H1 (cell line): ENCODE measurements around the gene KIF26B. TPM values are rescaled to one million over a fixed set of nuclear protein-coding genes. Genes with fewer than 3 reads are reported as not detected.

ENCODE experiments used
- CTCF ChIA-PET: fragments of 300-600 bp; sonication (Branson Sonifier 250); formaldehyde crosslinking; loops from one replicate; lab custom pipeline; 2021; ENCODE audit not compliant: partially characterized antibody; lab: Charles Lee
- POLR2A ChIA-PET: fragments of 300-600 bp; sonication (Branson Sonifier 250); formaldehyde crosslinking; loops from one replicate; lab custom pipeline; 2021; ENCODE audit warnings: inconsistent platforms; ENCODE audit not compliant: partially characterized antibody; lab: Charles Lee
- DNase-seq, 2 experiments: peaks; one replicate each; pipeline versions ENCODE4 v3.0.0 to v3.0.0-alpha.2; 2010 to 2022; ENCODE audit warnings: low spot score in 2 of 2, low read depth in 1 of 2, mixed read lengths in 1 of 2
- FAIRE-seq: peaks from 2 replicates; lab custom pipeline; 2011; peaks lifted over from hg19 to GRCh38; lab: Jason Lieb, UNC
- H2AFZ ChIP-seq: 2 replicates; pipeline ENCODE4 v1.8.1; 2012; ENCODE audit warnings: low read length, inconsistent platforms
- H2AK5ac ChIP-seq: 2 replicates; pipeline ENCODE4 v1.6.1; 2013; ENCODE audit warnings: low read depth, low read length
- H2BK120ac ChIP-seq: replicated peaks from 2 replicates; pipeline ENCODE3; 2013; ENCODE audit warnings: low read depth, low read length, inconsistent platforms
- H2BK12ac ChIP-seq: 2 replicates; pipeline ENCODE4 v1.6.1; 2013; ENCODE audit warnings: low read depth, low read length
- H2BK15ac ChIP-seq: 2 replicates; pipeline ENCODE4 v1.6.1; 2013; ENCODE audit warnings: low read length
- H2BK20ac ChIP-seq: 2 replicates; pipeline ENCODE4 v1.6.1; 2013; ENCODE audit warnings: low read length
- H2BK5ac ChIP-seq: 2 replicates; pipeline ENCODE4 v1.6.1; 2013; ENCODE audit warnings: low read depth, low read length
- H3K14ac ChIP-seq: 2 replicates; pipeline ENCODE4 v1.6.1; 2013; ENCODE audit warnings: inconsistent platforms; ENCODE audit not compliant: insufficient read length
- H3K18ac ChIP-seq: 2 replicates; pipeline ENCODE4 v1.6.1; 2013; ENCODE audit warnings: low read length; ENCODE audit errors: extremely low read depth
- H3K23ac ChIP-seq: 2 replicates; pipeline ENCODE4 v1.6.1; 2013; ENCODE audit warnings: inconsistent platforms; ENCODE audit not compliant: insufficient read length
- H3K23me2 ChIP-seq: 2 replicates; pipeline ENCODE4 v1.6.1; 2013; ENCODE audit warnings: low read depth, low read length
- H3K27ac ChIP-seq: 2 replicates; pipeline ENCODE4 v1.6.1; 2011; ENCODE audit warnings: low read depth, low read length, inconsistent platforms
- H3K27me3 ChIP-seq, 4 experiments: replicated peaks in 1 of 4; 1 replicate in 1 of 4; 2 replicates in 3 of 4; pipeline versions ENCODE4 v1.6.1 to v1.8.1; 2011 to 2013; ENCODE audit warnings: low read length in 3 of 4, mild to moderate bottlenecking in 3 of 4, inconsistent platforms in 2 of 4, mixed read lengths in 2 of 4, moderate library complexity in 1 of 4; ENCODE audit not compliant: control insufficient read depth in 3 of 4, insufficient read depth in 3 of 4; ENCODE audit errors: extremely low read depth in 1 of 4
- H3K36me3 ChIP-seq, 4 experiments: 2 replicates each; pipeline versions ENCODE4 v1.6.1 to v1.8.1; 2011 to 2013; ENCODE audit warnings: mild to moderate bottlenecking in 4 of 4, low read length in 3 of 4, moderate library complexity in 2 of 4, control low read depth in 1 of 4, inconsistent platforms in 1 of 4; ENCODE audit not compliant: insufficient read depth in 4 of 4, control insufficient read depth in 2 of 4
- H3K4ac ChIP-seq: replicated peaks from 2 replicates; pipeline ENCODE3; 2013; ENCODE audit warnings: low read length, low read depth, mixed read lengths, inconsistent platforms; ENCODE audit not compliant: insufficient read length
- H3K4me1 ChIP-seq, 4 experiments: replicated peaks in 1 of 4; 1 replicate in 1 of 4; 2 replicates in 3 of 4; pipeline versions ENCODE4 v1.6.1 to v1.8.1; 2011 to 2013; ENCODE audit warnings: low read length in 3 of 4, inconsistent platforms in 2 of 4, mixed read lengths in 1 of 4; ENCODE audit not compliant: insufficient read depth in 4 of 4, control insufficient read depth in 3 of 4
- H3K4me2 ChIP-seq, 2 experiments: 2 replicates each; pipeline versions ENCODE4 v1.6.1 to v1.8.1; 2011 to 2013; ENCODE audit warnings: low read depth in 2 of 2, low read length in 2 of 2, control low read depth in 1 of 2, inconsistent platforms in 1 of 2, mild to moderate bottlenecking in 1 of 2; ENCODE audit not compliant: insufficient read depth in 1 of 2
- H3K4me3 ChIP-seq, 4 experiments: fragments of 200-600, 300-600 bp in 1 of 4; sonication (generic), shearing (Covaris generic), sonication (Bioruptor Twin) in 1 of 4; 2 replicates each; pipeline versions ENCODE4 v1.5.1 to v1.8.1; 2011 to 2016; ENCODE audit warnings: low read length in 4 of 4, low read depth in 3 of 4, control low read depth in 2 of 4, inconsistent platforms in 2 of 4, mild to moderate bottlenecking in 2 of 4, mixed read lengths in 1 of 4, moderate library complexity in 1 of 4; ENCODE audit not compliant: insufficient read depth in 2 of 4; ENCODE audit errors: extremely low read depth in 1 of 4
- H3K56ac ChIP-seq: replicated peaks from 2 replicates; pipeline ENCODE3; 2013; ENCODE audit warnings: low read depth, mild to moderate bottlenecking, mixed read lengths, low read length, inconsistent platforms; ENCODE audit not compliant: insufficient read length
- H3K79me1 ChIP-seq: 2 replicates; pipeline ENCODE4 v1.6.1; 2013; ENCODE audit warnings: low read depth, low read length, control low read depth
- H3K79me2 ChIP-seq, 2 experiments: 2 replicates each; pipeline versions ENCODE4 v1.6.1 to v1.8.1; 2012 to 2013; ENCODE audit warnings: low read length in 2 of 2, mild to moderate bottlenecking in 2 of 2, inconsistent platforms in 1 of 2; ENCODE audit not compliant: insufficient read depth in 2 of 2, control insufficient read depth in 1 of 2
- H3K9ac ChIP-seq, 4 experiments: replicated peaks in 1 of 4; 1 replicate in 1 of 4; 2 replicates in 3 of 4; pipeline versions ENCODE4 v1.6.1 to v1.8.1; 2011 to 2013; ENCODE audit warnings: low read depth in 3 of 4, low read length in 3 of 4, control low read depth in 2 of 4, mild to moderate bottlenecking in 2 of 4, moderate library complexity in 2 of 4, inconsistent platforms in 1 of 4; ENCODE audit errors: extremely low read depth in 1 of 4
- H3K9me3 ChIP-seq, 2 experiments: 2 replicates each; pipeline versions ENCODE4 v1.6.1 to v1.8.1; 2012 to 2013; ENCODE audit warnings: mild to moderate bottlenecking in 2 of 2, moderate library complexity in 2 of 2, control low read depth in 1 of 2, inconsistent platforms in 1 of 2, low read depth in 1 of 2, low read length in 1 of 2, mixed read lengths in 1 of 2; ENCODE audit not compliant: insufficient read depth in 2 of 2
- H4K20me1 ChIP-seq, 2 experiments: replicated peaks in 1 of 2; 2 replicates each; pipeline versions ENCODE3 to v1.8.1; 2011 to 2013; ENCODE audit warnings: inconsistent platforms in 2 of 2, low read length in 2 of 2, mild to moderate bottlenecking in 1 of 2; ENCODE audit not compliant: insufficient read depth in 2 of 2, control insufficient read depth in 1 of 2
- H4K5ac ChIP-seq: 2 replicates; pipeline ENCODE4 v1.6.1; 2013; ENCODE audit warnings: low read length, low read depth, mixed read lengths, inconsistent platforms; ENCODE audit not compliant: insufficient read length
- H4K8ac ChIP-seq: 2 replicates; pipeline ENCODE4 v1.8.0; 2013; ENCODE audit warnings: mild to moderate bottlenecking, moderate library complexity, low read length, inconsistent platforms; ENCODE audit not compliant: insufficient read depth; ENCODE audit errors: extremely low read depth
- H4K91ac ChIP-seq: replicated peaks from 2 replicates; pipeline ENCODE3; 2013; ENCODE audit warnings: low read length, mixed read lengths, inconsistent platforms; ENCODE audit not compliant: insufficient read length
- ATF3 ChIP-seq: IDR thresholded peaks from 2 replicates; pipeline ENCODE4 v1.6.1; 2011; ENCODE audit warnings: low read depth, mild to moderate bottlenecking, low read length; ENCODE audit not compliant: insufficient read depth
- BACH1 ChIP-seq: IDR thresholded peaks from 2 replicates; pipeline ENCODE4 v1.6.1; 2012; ENCODE audit warnings: low read length, improper control_type of control experiment
- BRCA1 ChIP-seq: IDR thresholded peaks from 2 replicates; pipeline ENCODE4 v1.6.1; 2012; ENCODE audit warnings: low read depth, low read length, improper control_type of control experiment
- EZH2 ChIP-seq: fragments of 200-600 bp; sonication (generic); IDR thresholded peaks from 2 replicates; pipeline ENCODE4 v1.7.1; 2012; ENCODE audit warnings: low read depth, mild to moderate bottlenecking, moderate library complexity, low read length, inconsistent platforms; ENCODE audit not compliant: severe bottlenecking
- HDAC6 ChIP-seq: IDR thresholded peaks from one replicate; pipeline ENCODE4 v1.7.1; 2012; ENCODE audit warnings: low read depth, mild to moderate bottlenecking, inconsistent platforms, low read length, moderate library complexity
- JUN ChIP-seq: IDR thresholded peaks from 2 replicates; pipeline ENCODE4 v1.6.1; 2011; ENCODE audit warnings: low read depth, mild to moderate bottlenecking, improper control_type of control experiment, low read length
- NRF1 ChIP-seq: IDR thresholded peaks from 2 replicates; pipeline ENCODE4 v1.6.1; 2011; ENCODE audit warnings: mild to moderate bottlenecking, low read depth, low read length, improper control_type of control experiment
- PHF8 ChIP-seq: fragments of 200-600 bp; sonication (generic); conservative IDR thresholded peaks from 2 replicates; pipeline ENCODE4 v1.7.1; 2012; ENCODE audit warnings: low read depth, mild to moderate bottlenecking, inconsistent platforms, low read length, moderate library complexity
- SIN3A ChIP-seq, 2 experiments: IDR thresholded peaks in 1 of 2; conservative IDR thresholded peaks in 1 of 2; 2 replicates each; pipeline ENCODE4 v1.6.1; 2011 to 2012; ENCODE audit warnings: low read length in 2 of 2, improper control_type of control experiment in 1 of 2, low read depth in 1 of 2, mild to moderate bottlenecking in 1 of 2
- SIRT6 ChIP-seq: IDR thresholded peaks from one replicate; pipeline ENCODE4 v1.7.1; 2012; ENCODE audit warnings: low read length, inconsistent platforms
- SUZ12 ChIP-seq: fragments of 200-600 bp; sonication (generic); IDR thresholded peaks from 2 replicates; pipeline ENCODE4 v1.6.1; 2012; ENCODE audit warnings: mild to moderate bottlenecking, inconsistent platforms, low read length, moderate library complexity, mixed read lengths
- TAF7 ChIP-seq: optimal IDR thresholded peaks from 2 replicates; pipeline ENCODE3; 2011; ENCODE audit warnings: low read depth, mild to moderate bottlenecking, inconsistent platforms, low read length, moderate library complexity, borderline replicate concordance
- TCF12 ChIP-seq: IDR thresholded peaks from 2 replicates; pipeline ENCODE4 v1.6.1; 2011; ENCODE audit warnings: low read depth, mild to moderate bottlenecking, low read length
- YY1 ChIP-seq: IDR thresholded peaks from 2 replicates; pipeline ENCODE4 v1.6.1; 2011; ENCODE audit warnings: low read depth, mild to moderate bottlenecking, low read length
- WGBS, 2 experiments: shearing (Covaris generic) in 1 of 2; methylation state at CpG; one replicate each; pipeline versions ENCODE4 v1.1.6 to v1.1.7; 2013 to 2015; ENCODE audit warnings: low lambda C conversion rate in 2 of 2, mixed read lengths in 2 of 2, inconsistent platforms in 1 of 2, low coverage in 1 of 2, missing lambda C conversion rate in 1 of 2; ENCODE audit not compliant: insufficient replicate concordance in 2 of 2, insufficient coverage in 1 of 2, insufficient read length in 1 of 2; ENCODE audit errors: extremely low coverage in 1 of 2, missing lambda C conversion rate in 1 of 2; 5-methylcytosine and 5-hydroxymethylcytosine counted together
- polyA plus RNA-seq, 7 experiments: library from polyadenylated mRNA; depleted of rRNA in 3 of 7; stranded (reverse) in 5 of 7; unstranded in 2 of 7; fragments of >200 nt in 5 of 7; fragments of 200-250 nt in 2 of 7; gene quantifications; 1 replicate in 5 of 7; 2 replicates in 1 of 7; 4 replicates in 1 of 7; pipeline versions ENCODE4 v1.2.1 to v1.2.3, GENCODE V29; 2011 to 2013; ENCODE audit warnings: missing spikeins in 2 of 7, mixed read lengths in 2 of 7
- total RNA-seq: library from RNA; stranded (reverse); fragmentation: NEBNext Ultra II Directional; extraction: Animal tissue kit (Norgen Biotek cat#: 25700); gene quantifications from 2 replicates; pipeline ENCODE4 v1.2.1, GENCODE V29; 2021

Gene KIF26B
- total and polyA plus RNA-seq, 2 of the 8 experiments (the other 6 are each of a cell fraction or from before 2014, with no cell fraction given): 0.06 to 0.28 TPM

GRCh38 chr1:245475961-245476516 lies 321.3 kb downstream of the KIF26B start:
- H3K9ac ChIP-seq: no peak overlapping the region
- H2AFZ ChIP-seq: no peak overlapping the region
- no peak overlapping the region for H3K4ac ChIP-seq
- H4K5ac ChIP-seq: no peak overlapping the region
- no peaks in the 10 kb centered on the region for H3K36me3 ChIP-seq
- H3K27ac ChIP-seq: no peak overlapping the region
- no peak overlapping the region for H3K4me2 ChIP-seq
- H3K56ac ChIP-seq: no peak overlapping the region
- H2BK120ac ChIP-seq: no peak overlapping the region
- no peak overlapping the region for H2AK5ac ChIP-seq
- no peak for DNase-seq
- FAIRE-seq: no peak
- no peaks in the 10 kb centered on the region for H4K20me1 ChIP-seq
- H3K9me3 ChIP-seq: no peaks in the 10 kb centered on the region
- WGBS, 2 experiments: 89% methylated on average over 6 of the region's 6 CpGs; no CpG with 5 or more reads in 1 of the 2 experiments
- H2BK20ac ChIP-seq: no peak overlapping the region
- no peaks in the 10 kb centered on the region for H3K79me1 ChIP-seq
- H3K23me2 ChIP-seq: no peaks in the 10 kb centered on the region
- H4K91ac ChIP-seq: no peak overlapping the region
- H3K14ac ChIP-seq: no peak overlapping the region
- H2BK15ac ChIP-seq: no peak overlapping the region
- ChIA-PET POLR2A (no interaction called here), CTCF (interaction anchor here (1.2 kb wide), 1 partner anchor 10 kb away, joined by 3 read pairs; no protein-coding TSS in a partner anchor)
- no peak overlapping the region for H3K18ac ChIP-seq
- no peaks in the 10 kb centered on the region for H3K4me1 ChIP-seq
- H3K4me3 ChIP-seq: no peak overlapping the region
- H2BK12ac ChIP-seq: no peak overlapping the region
- no peaks in the 10 kb centered on the region for H3K79me2 ChIP-seq
- no peak overlapping the region for H4K8ac ChIP-seq
- H3K27me3 ChIP-seq: no peaks in the 10 kb centered on the region
- no peak overlapping the region for H3K23ac ChIP-seq
- no peak overlapping the region for H2BK5ac ChIP-seq
- TF ChIP-seq JUN: no peak
- no peak for TF ChIP-seq BACH1
- no peak for TF ChIP-seq TAF7
- no peak for TF ChIP-seq SUZ12
- no peak for TF ChIP-seq BRCA1
- TF ChIP-seq PHF8: no peak
- no peak for TF ChIP-seq SIRT6
- TF ChIP-seq TCF12: no peak
- TF ChIP-seq NRF1: no peak
- TF ChIP-seq EZH2: no peak
- no peak for TF ChIP-seq YY1
- no peak for TF ChIP-seq HDAC6
- TF ChIP-seq SIN3A (conservative IDR thresholded peaks at IDR 0.05 in 1 of 2, IDR thresholded peaks at IDR 0.05 in 1 of 2; ENCODE audit: low read depth in 1 of 2, low read length in 2 of 2): no peak
- TF ChIP-seq ATF3: no peak
